NT2/D1 (cell line): ENCODE data around the gene SIGLEC6.

ENCODE experiments used
- DNase-seq: peaks from one replicate; pipeline ENCODE4 v3.0.0-alpha.2; 2011; ENCODE audit warnings: low read depth, low spot score
- H3K27me3 ChIP-seq: 2 replicates; pipeline ENCODE4 v1.6.0; 2011; ENCODE audit warnings: mild to moderate bottlenecking; ENCODE audit not compliant: insufficient read length, insufficient read depth
- H3K36me3 ChIP-seq: 2 replicates; pipeline ENCODE4 v1.6.1; 2011; ENCODE audit warnings: mild to moderate bottlenecking, low read length, mixed read lengths; ENCODE audit not compliant: insufficient read depth, insufficient read length
- H3K4me1 ChIP-seq: 2 replicates; pipeline ENCODE4 v1.5.1; 2011; ENCODE audit not compliant: insufficient read depth, insufficient read length
- H3K4me3 ChIP-seq: 2 replicates; pipeline ENCODE4 v1.5.1; 2011; ENCODE audit warnings: low read depth; ENCODE audit not compliant: insufficient read length
- H3K9ac ChIP-seq: 2 replicates; pipeline ENCODE4 v1.6.0; 2011; ENCODE audit warnings: low read depth; ENCODE audit not compliant: insufficient read length
- H3K9me3 ChIP-seq: 2 replicates; pipeline ENCODE4 v1.5.1; 2011; ENCODE audit warnings: mild to moderate bottlenecking, low read length; ENCODE audit not compliant: insufficient read depth
- SUZ12 ChIP-seq: IDR thresholded peaks from 2 replicates; pipeline ENCODE4 v1.6.1; 2011; ENCODE audit not compliant: insufficient read length, insufficient read depth; ENCODE audit errors: extremely low read depth
- YY1 ChIP-seq: IDR thresholded peaks from 2 replicates; pipeline ENCODE4 v1.6.1; 2011; ENCODE audit not compliant: insufficient read length, insufficient read depth
- ZNF274 ChIP-seq: IDR thresholded peaks from 2 replicates; pipeline ENCODE4 v1.6.1; 2011; ENCODE audit warnings: mild to moderate bottlenecking, low read depth, low read length

The SIGLEC6 gene

GRCh38 chr19:51568456-51568855 lies 37.0 kb upstream of the SIGLEC6 start:
- Histone ChIP-seq H3K27me3 (no peaks in the 10 kb centered on the region), H3K4me3 (no peak overlapping the region), H3K9ac (no peak overlapping the region), H3K4me1 (no peaks in the 10 kb centered on the region), H3K36me3 (peaks cover 5% of the 10 kb centered on the region), H3K9me3 (no peaks in the 10 kb centered on the region)
- TF ChIP-seq ZNF274 (no peak), SUZ12 (no peak), YY1 (no peak)
- DNase-seq = no peak

GRCh38 chr19:51567583-51567982 lies 36.1 kb upstream of the SIGLEC6 start:
- Histone ChIP-seq H3K4me1 (no peaks in the 10 kb centered on the region), H3K36me3 (no peaks in the 10 kb centered on the region), H3K27me3 (no peaks in the 10 kb centered on the region), H3K9ac (no peak overlapping the region), H3K9me3 (no peaks in the 10 kb centered on the region), H3K4me3 (no peak overlapping the region)
- TF ChIP-seq ZNF274 (no peak), YY1 (no peak), SUZ12 (no peak)
- DNase-seq = no peak

- no peaks in the 10 kb centered on the region for H3K9me3 ChIP-seq
- no peaks in the 10 kb centered on the region for H3K4me1 ChIP-seq
- no peaks in the 10 kb centered on the region for H3K27me3 ChIP-seq
- H3K4me3 ChIP-seq = no peak overlapping the region
- DNase-seq = no peak
- H3K9ac ChIP-seq = no peak overlapping the region
- no peak for TF ChIP-seq ZNF274
- TF ChIP-seq YY1 = no peak
- no peak for TF ChIP-seq SUZ12
- H3K36me3 ChIP-seq = no peaks in the 10 kb centered on the region
These were observed 35.1 kb upstream of the SIGLEC6 start for GRCh38 chr19:51566489-51567100.

- no peak for TF ChIP-seq YY1
- TF ChIP-seq SUZ12 = no peak
- no peak for TF ChIP-seq ZNF274
- Histone ChIP-seq H3K9ac (no peak overlapping the region), H3K4me1 (no peaks in the 10 kb centered on the region), H3K4me3 (no peak overlapping the region), H3K27me3 (peaks cover 2% of the 10 kb centered on the region), H3K9me3 (no peaks in the 10 kb centered on the region), H3K36me3 (no peaks in the 10 kb centered on the region)
- DNase-seq = no peak
These were observed 34.1 kb upstream of the SIGLEC6 start for GRCh38 chr19:51565583-51565982.

GRCh38 chr19:51564791-51565190 lies 33.3 kb upstream of the SIGLEC6 start:
- H3K9ac ChIP-seq = no peak overlapping the region
- no peak overlapping the region for H3K4me3 ChIP-seq
- H3K4me1 ChIP-seq = no peaks in the 10 kb centered on the region
- H3K27me3 ChIP-seq = peaks cover 10% of the 10 kb centered on the region
- TF ChIP-seq ZNF274 (no peak), YY1 (no peak), SUZ12 (no peak)
- H3K9me3 ChIP-seq = no peaks in the 10 kb centered on the region
- DNase-seq = peak; percentile 0
- no peaks in the 10 kb centered on the region for H3K36me3 ChIP-seq

- Histone ChIP-seq H3K9me3 (no peaks in the 10 kb centered on the region), H3K27me3 (peaks cover 45% of the 10 kb centered on the region), H3K36me3 (no peaks in the 10 kb centered on the region), H3K4me1 (no peaks in the 10 kb centered on the region), H3K4me3 (no peak overlapping the region), H3K9ac (no peak overlapping the region)
- TF ChIP-seq SUZ12 (no peak), ZNF274 (no peak), YY1 (no peak)
- no peak for DNase-seq
These were observed 28.9 kb upstream of the SIGLEC6 start for GRCh38 chr19:51560339-51560738.

- no peak for TF ChIP-seq ZNF274
- no peak for TF ChIP-seq YY1
- TF ChIP-seq SUZ12 = no peak
- Histone ChIP-seq H3K36me3 (no peaks in the 10 kb centered on the region), H3K9me3 (no peaks in the 10 kb centered on the region), H3K4me1 (no peaks in the 10 kb centered on the region), H3K9ac (no peak overlapping the region), H3K27me3 (peaks cover 52% of the 10 kb centered on the region), H3K4me3 (no peak overlapping the region)
- no peak for DNase-seq
These were observed 27.8 kb upstream of the SIGLEC6 start for GRCh38 chr19:51559240-51559639.
